IMR-90 (cell line): ENCODE results near the gene HLA-A. TPM values are rescaled to one million over a fixed set of nuclear protein-coding genes. Genes with fewer than 3 reads are reported as not detected.

Source experiments
- ATAC-seq: fragments of 200-7000 bp; cut with Tn5 transposase; 2 replicates; pipeline ENCODE4 v1.9.1; 2020; ENCODE audit warnings: low read depth, mild to moderate bottlenecking, moderate library complexity
- BruUV-seq: library from RNA; stranded (reverse); fragments of 400-500 nt; replicated peaks from 2 replicates; lab custom pipeline; 2021; lab: Mats Ljungman, UMichigan
- CTCF ChIA-PET: fragments of 300-600 bp; formaldehyde crosslinking; extraction: SDS; loops from one replicate; lab custom pipeline; 2021; ENCODE audit warnings: antibody characterized with exemption; lab: Yijun Ruan, JAX
- POLR2A ChIA-PET: fragments of 300-600 bp; sonication (Branson Sonifier 250); formaldehyde crosslinking; loops from one replicate; lab custom pipeline; 2022; ENCODE audit warnings: antibody characterized with exemption; ENCODE audit not compliant: unreplicated experiment; lab: Charles Lee
- DNase-seq: peaks from one replicate; pipeline ENCODE4 v3.0.0; 2013
- H2AFZ ChIP-seq: replicated peaks from 2 replicates; pipeline ENCODE3; 2013; ENCODE audit warnings: low read length, mild to moderate bottlenecking; ENCODE audit not compliant: poor library complexity
- H2AK5ac ChIP-seq: 2 replicates; pipeline ENCODE4 v1.6.1; 2013; ENCODE audit warnings: low read depth, low read length, inconsistent platforms
- H2AK9ac ChIP-seq: replicated peaks from 2 replicates; pipeline ENCODE3; 2013; ENCODE audit warnings: mild to moderate bottlenecking, low read depth, low read length, moderate library complexity; ENCODE audit not compliant: poor library complexity
- H2BK120ac ChIP-seq: 2 replicates; pipeline ENCODE4 v1.6.1; 2013; ENCODE audit warnings: low read depth, low read length, inconsistent platforms
- H2BK15ac ChIP-seq: 3 replicates; pipeline ENCODE4 v1.6.1; 2013; ENCODE audit warnings: low read depth, low read length, inconsistent platforms
- H2BK20ac ChIP-seq: 2 replicates; pipeline ENCODE4 v1.6.1; 2013; ENCODE audit warnings: low read depth, mild to moderate bottlenecking, inconsistent platforms, low read length, moderate library complexity
- H2BK5ac ChIP-seq: 2 replicates; pipeline ENCODE4 v1.6.1; 2013; ENCODE audit warnings: mild to moderate bottlenecking, low read depth, low read length, inconsistent platforms; ENCODE audit not compliant: poor library complexity, severe bottlenecking
- H3K14ac ChIP-seq: replicated peaks from 2 replicates; pipeline ENCODE4 v1.6.1; 2013; ENCODE audit warnings: low read depth, low read length, inconsistent platforms
- H3K18ac ChIP-seq: 2 replicates; pipeline ENCODE4 v1.6.1; 2013; ENCODE audit warnings: low read depth, low read length, control low read depth
- H3K23ac ChIP-seq: 2 replicates; pipeline ENCODE4 v1.6.1; 2013; ENCODE audit warnings: low read depth, low read length, inconsistent platforms
- H3K27ac ChIP-seq: 2 replicates; pipeline ENCODE4 v1.5.1; 2013; ENCODE audit warnings: mild to moderate bottlenecking, control low read depth, low read length; ENCODE audit not compliant: insufficient read depth
- H3K27me3 ChIP-seq: 2 replicates; pipeline ENCODE4 v1.6.1; 2013; ENCODE audit warnings: low read length; ENCODE audit not compliant: control insufficient read depth, insufficient read depth
- H3K36me3 ChIP-seq: 2 replicates; pipeline ENCODE4 v1.6.1; 2013; ENCODE audit warnings: low read length, mixed read lengths; ENCODE audit not compliant: control insufficient read depth, insufficient read depth
- H3K4ac ChIP-seq: 2 replicates; pipeline ENCODE4 v1.6.1; 2013; ENCODE audit warnings: low read depth, low read length, inconsistent platforms
- H3K4me1 ChIP-seq: 2 replicates; pipeline ENCODE4 v1.6.1; 2013; ENCODE audit warnings: low read length, mixed read lengths; ENCODE audit not compliant: control insufficient read depth, insufficient read depth
- H3K4me2 ChIP-seq: 2 replicates; pipeline ENCODE4 v1.6.1; 2013; ENCODE audit warnings: low read depth, mild to moderate bottlenecking, control low read depth, low read length, moderate library complexity
- H3K4me3 ChIP-seq: 2 replicates; pipeline ENCODE4 v1.5.1; 2013; ENCODE audit warnings: low read depth, mild to moderate bottlenecking, control low read depth, low read length, moderate library complexity; ENCODE audit not compliant: insufficient read depth
- H3K56ac ChIP-seq: 2 replicates; pipeline ENCODE4 v1.6.1; 2013; ENCODE audit warnings: low read length, inconsistent platforms; ENCODE audit not compliant: insufficient read depth; ENCODE audit errors: extremely low read depth
- H3K79me1 ChIP-seq, 2 experiments: 2 replicates each; pipeline ENCODE4 v1.6.1; 2013; ENCODE audit warnings: low read length in 2 of 2, inconsistent platforms in 1 of 2, low read depth in 1 of 2
- H3K9ac ChIP-seq: 2 replicates; pipeline ENCODE4 v1.6.1; 2013; ENCODE audit warnings: low read depth, low read length, control low read depth
- H3K9me1 ChIP-seq: 2 replicates; pipeline ENCODE4 v1.6.1; 2013; ENCODE audit warnings: low read length, inconsistent platforms; ENCODE audit not compliant: insufficient read depth
- H3K9me3 ChIP-seq: 2 replicates; pipeline ENCODE4 v1.6.1; 2013; ENCODE audit warnings: low read length; ENCODE audit not compliant: control insufficient read depth, insufficient read depth
- H4K20me1 ChIP-seq: 2 replicates; pipeline ENCODE4 v1.6.1; 2013; ENCODE audit warnings: low read length, inconsistent platforms; ENCODE audit not compliant: insufficient read depth
- H4K5ac ChIP-seq: 2 replicates; pipeline ENCODE4 v1.6.1; 2013; ENCODE audit warnings: mild to moderate bottlenecking, low read depth, low read length, control low read depth
- H4K8ac ChIP-seq, 2 experiments: 2 replicates each; pipeline ENCODE4 v1.6.1; 2013; ENCODE audit warnings: low read depth in 2 of 2, low read length in 2 of 2, control low read depth in 1 of 2, inconsistent platforms in 1 of 2
- H4K91ac ChIP-seq: 2 replicates; pipeline ENCODE4 v1.6.1; 2013; ENCODE audit warnings: low read depth, low read length, inconsistent platforms; ENCODE audit not compliant: insufficient read depth
- MAFK ChIP-seq: IDR thresholded peaks from 2 replicates; pipeline ENCODE4 v1.6.1; 2012; ENCODE audit warnings: low read depth, low read length, improper control_type of control experiment
- SMC3 ChIP-seq: fragments of 150-350 bp; IDR thresholded peaks from 2 replicates; pipeline ENCODE4 v1.6.1; 2016; ENCODE audit warnings: low read depth, mild to moderate bottlenecking, antibody characterized with exemption, low read length, moderate library complexity
- whole genome bisulfite sequencing, 2 experiments: methylation state at CpG; one replicate each; pipeline versions ENCODE4 v1.1.5 to v1.1.7; 2013; ENCODE audit warnings: missing lambda C conversion rate in 2 of 2; ENCODE audit not compliant: insufficient read length in 1 of 2; ENCODE audit errors: extremely low coverage in 2 of 2; 5-methylcytosine and 5-hydroxymethylcytosine counted together
- dilution Hi-C: fragments of 300-500 bp; cut with HindIII; formaldehyde crosslinking; loops from one replicate; pipeline ENCODE4 v1.14.3; 2018; ENCODE audit warnings: low sequenced_read_pairs; ENCODE audit not compliant: unreplicated experiment
- in situ Hi-C: fragments of 300-500 bp; cut with MboI; formaldehyde crosslinking; loops from 3 replicates; pipeline ENCODE4 v1.14.3; 2019; ENCODE audit warnings: low sequenced_read_pairs, inconsistent platforms, mixed read lengths
- intact Hi-C: fragments of 100-400 bp; cut with micrococcal nuclease; formaldehyde crosslinking; loops from 2 replicates; pipeline ENCODE4 v1.10.0; 2022
- polyA plus RNA-seq, 3 experiments: library from polyadenylated mRNA; depleted of rRNA; stranded (reverse); fragments of >200 nt; gene quantifications; 2 replicates each; pipeline ENCODE4 v1.2.3, GENCODE V29; 2012; ENCODE audit warnings: low replicate concordance in 1 of 3
- total RNA-seq: library from RNA; depleted of rRNA; stranded (reverse); fragments of >200 nt; gene quantifications from 2 replicates; pipeline ENCODE4 v1.2.3, GENCODE V29; 2012

The HLA-A gene
- total and polyA plus RNA-seq, 2 of the 4 experiments (the other 2 are of a cell fraction): 94.5 to 218 TPM

GRCh38 chr6:29984232-29984631 lies 41.9 kb downstream of the HLA-A start:
- Histone ChIP-seq H3K9ac (no peak overlapping the region), H2BK120ac (no peak overlapping the region), H2BK5ac (no peak overlapping the region), H2BK15ac (no peak overlapping the region), H3K56ac (no peak overlapping the region), H3K36me3 (no peaks in the 10 kb centered on the region), H3K27me3 (peaks cover 29% of the 10 kb centered on the region), H3K4ac (no peak overlapping the region), H2BK20ac (no peak overlapping the region), H2AK5ac (no peak overlapping the region), H4K91ac (no peak overlapping the region), H2AK9ac (no peak overlapping the region), H3K9me1 (no peaks in the 10 kb centered on the region), H4K8ac (no peak overlapping the region), H3K27ac (no peak overlapping the region), H4K5ac (no peak overlapping the region), H2AFZ (no peak overlapping the region), H4K20me1 (no peaks in the 10 kb centered on the region), H3K23ac (no peak overlapping the region), H3K14ac (no peak overlapping the region), H3K4me2 (no peak overlapping the region), H3K79me1 (no peaks in the 10 kb centered on the region), H3K4me3 (no peak overlapping the region), H3K4me1 (no peaks in the 10 kb centered on the region), H3K18ac (no peak overlapping the region), H3K9me3 (no peaks in the 10 kb centered on the region)
- TF ChIP-seq SMC3 (no peak), MAFK (peak; percentile 50; the same call in 1 of the 2 replicates)
- WGBS, 2 experiments: no CpG with 5 or more reads among the region's 3 CpGs
- dilution Hi-C loops: no loop called here
- in situ Hi-C loops: no loop called here
- DNase-seq (no peak), ATAC-seq (no peak)
- BruUV-seq: no TSS peak
- ChIA-PET POLR2A (no interaction called here), CTCF (no interaction called here)
- intact Hi-C loops: no loop called here
